Vagina (tissue), 2 donors: ENCODE measurements around the gene NRG2. TPM values are rescaled to one million over a fixed set of nuclear protein-coding genes. Genes with fewer than 3 reads are reported as not detected.

Experiments used
- DNase-seq, 2 donors: peaks; one replicate each; pipeline ENCODE4 v3.0.0-alpha.2; 2017; ENCODE audit errors: extremely low spot score in 2 of 2
- H3K27ac ChIP-seq: fragments of 200-600 bp; sonication (generic); one replicate; pipeline ENCODE4 v1.5.1; 2019
- H3K27me3 ChIP-seq: fragments of 200-600 bp; sonication (generic); one replicate; pipeline ENCODE4 v1.5.1; 2019
- H3K36me3 ChIP-seq, 2 donors: fragments of 200-600 bp; sonication (generic); one replicate each; pipeline ENCODE4 v1.5.1; 2017 to 2019
- H3K4me1 ChIP-seq: fragments of 200-600 bp; sonication (generic); one replicate; pipeline ENCODE4 v1.5.1; 2019
- H3K4me3 ChIP-seq, 2 donors: fragments of 200-600 bp; sonication (generic); 1 replicate in 1 of 2; 2 replicates in 1 of 2; pipeline ENCODE4 v1.5.1; 2016 to 2019
- H3K9me3 ChIP-seq: fragments of 200-600 bp; sonication (generic); one replicate; pipeline ENCODE4 v1.5.1; 2019
- POLR2A ChIP-seq, 2 donors: fragments of 450-650 bp; IDR thresholded peaks; one replicate each; pipeline ENCODE4 v1.6.1; 2017; ENCODE audit warnings: antibody characterized with exemption in 2 of 2, mild to moderate bottlenecking in 2 of 2, moderate library complexity in 2 of 2
- POLR2AphosphoS5 ChIP-seq, 2 donors: sonication (generic); formaldehyde crosslinking; IDR thresholded peaks; one replicate each; pipeline ENCODE4 v1.9.0; 2017; ENCODE audit warnings: antibody characterized with exemption in 2 of 2, mild to moderate bottlenecking in 2 of 2, low read depth in 1 of 2; ENCODE audit not compliant: insufficient read depth in 1 of 2
- intact Hi-C: fragments of 100-400 bp; cut with DNase I; formaldehyde crosslinking; loops from one replicate; pipeline ENCODE4 v1.15.1; 2023
- total RNA-seq: library from RNA; depleted of rRNA; stranded (reverse); fragments of >200 nt; gene quantifications from one replicate; pipeline ENCODE4 v1.2.3, GENCODE V29; 2016
- TF ChIP-seq, protein P1 (sequence below), 3 experiments: fragments of 450-650 bp in 2 of 3; fragments of 200-600 bp in 1 of 3; sonication (generic) in 1 of 3; IDR thresholded peaks; one replicate each; pipeline ENCODE4 v1.5.1; 2017 to 2019; ENCODE audit warnings: antibody characterized with exemption in 3 of 3, mild to moderate bottlenecking in 2 of 3, moderate library complexity in 2 of 3

Gene NRG2
- total RNA-seq, 1 donor from 2014 or later = 5.2 TPM

- no peak for DNase-seq
- TF ChIP-seq POLR2AphosphoS5 (IDR thresholded peaks at IDR 0.05; ENCODE audit: insufficient read depth in 1 of 2, low read depth in 1 of 2) (no peak), POLR2A (IDR thresholded peaks at IDR 0.05) (no peak)
- TF ChIP-seq, protein P1, sequence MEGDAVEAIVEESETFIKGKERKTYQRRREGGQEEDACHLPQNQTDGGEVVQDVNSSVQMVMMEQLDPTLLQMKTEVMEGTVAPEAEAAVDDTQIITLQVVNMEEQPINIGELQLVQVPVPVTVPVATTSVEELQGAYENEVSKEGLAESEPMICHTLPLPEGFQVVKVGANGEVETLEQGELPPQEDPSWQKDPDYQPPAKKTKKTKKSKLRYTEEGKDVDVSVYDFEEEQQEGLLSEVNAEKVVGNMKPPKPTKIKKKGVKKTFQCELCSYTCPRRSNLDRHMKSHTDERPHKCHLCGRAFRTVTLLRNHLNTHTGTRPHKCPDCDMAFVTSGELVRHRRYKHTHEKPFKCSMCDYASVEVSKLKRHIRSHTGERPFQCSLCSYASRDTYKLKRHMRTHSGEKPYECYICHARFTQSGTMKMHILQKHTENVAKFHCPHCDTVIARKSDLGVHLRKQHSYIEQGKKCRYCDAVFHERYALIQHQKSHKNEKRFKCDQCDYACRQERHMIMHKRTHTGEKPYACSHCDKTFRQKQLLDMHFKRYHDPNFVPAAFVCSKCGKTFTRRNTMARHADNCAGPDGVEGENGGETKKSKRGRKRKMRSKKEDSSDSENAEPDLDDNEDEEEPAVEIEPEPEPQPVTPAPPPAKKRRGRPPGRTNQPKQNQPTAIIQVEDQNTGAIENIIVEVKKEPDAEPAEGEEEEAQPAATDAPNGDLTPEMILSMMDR (IDR thresholded peaks at IDR 0.05) = no peak
- no peaks in the 10 kb centered on the region for H3K9me3 ChIP-seq
- no peaks in the 10 kb centered on the region for H3K27me3 ChIP-seq
- no peak overlapping the region for H3K27ac ChIP-seq
- no peaks in the 10 kb centered on the region for H3K36me3 ChIP-seq
- no peak overlapping the region for H3K4me3 ChIP-seq
- intact Hi-C loops = no loop called here
- no peaks in the 10 kb centered on the region for H3K4me1 ChIP-seq
Measured at GRCh38 chr5:140018517-140018916, 24.6 kb downstream of the NRG2 start.

DNA sequence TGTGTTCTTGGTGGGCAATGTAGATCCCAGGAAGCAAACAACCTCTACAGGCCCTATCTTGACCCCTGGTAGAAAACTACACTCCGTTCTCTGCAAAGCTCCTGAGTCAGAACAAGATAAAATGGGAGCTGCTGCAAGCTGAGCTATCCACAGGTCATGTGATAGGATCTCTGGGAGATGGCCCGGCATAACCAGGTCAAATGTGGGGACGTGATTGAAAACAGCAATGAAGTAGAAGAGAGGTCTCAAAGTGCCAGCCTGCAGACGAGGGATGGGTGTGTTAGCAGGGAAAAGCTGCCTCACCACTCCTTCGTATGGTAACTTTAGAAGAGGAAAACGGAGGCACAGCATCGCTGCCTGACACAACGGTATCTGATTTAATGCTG lies 25.0 kb downstream of the NRG2 start:
- intact Hi-C loops = no loop called here
- no peaks in the 10 kb centered on the region for H3K9me3 ChIP-seq
- no peak for TF ChIP-seq POLR2A (IDR thresholded peaks at IDR 0.05)
- TF ChIP-seq POLR2AphosphoS5 (IDR thresholded peaks at IDR 0.05; ENCODE audit: insufficient read depth in 1 of 2, low read depth in 1 of 2) = no peak
- TF ChIP-seq, protein P1 (IDR thresholded peaks at IDR 0.05) = no peak
- no peak overlapping the region for H3K4me3 ChIP-seq
- H3K4me1 ChIP-seq = no peaks in the 10 kb centered on the region
- no peaks in the 10 kb centered on the region for H3K27me3 ChIP-seq
- no peak for DNase-seq
- no peak overlapping the region for H3K27ac ChIP-seq
- no peaks in the 10 kb centered on the region for H3K36me3 ChIP-seq

- Histone ChIP-seq H3K27ac (no peak overlapping the region), H3K27me3 (no peaks in the 10 kb centered on the region), H3K4me3 (no peak overlapping the region), H3K4me1 (no peaks in the 10 kb centered on the region), H3K9me3 (no peaks in the 10 kb centered on the region), H3K36me3 (no peaks in the 10 kb centered on the region)
- no peak for DNase-seq
- TF ChIP-seq POLR2AphosphoS5 (IDR thresholded peaks at IDR 0.05; ENCODE audit: insufficient read depth in 1 of 2, low read depth in 1 of 2) (no peak), POLR2A (IDR thresholded peaks at IDR 0.05) (no peak)
- TF ChIP-seq, protein P1 (IDR thresholded peaks at IDR 0.05) = no peak
- intact Hi-C loops = no loop called here
Measured at GRCh38 chr5:140017397-140018095, 25.6 kb downstream of the NRG2 start.

DNA sequence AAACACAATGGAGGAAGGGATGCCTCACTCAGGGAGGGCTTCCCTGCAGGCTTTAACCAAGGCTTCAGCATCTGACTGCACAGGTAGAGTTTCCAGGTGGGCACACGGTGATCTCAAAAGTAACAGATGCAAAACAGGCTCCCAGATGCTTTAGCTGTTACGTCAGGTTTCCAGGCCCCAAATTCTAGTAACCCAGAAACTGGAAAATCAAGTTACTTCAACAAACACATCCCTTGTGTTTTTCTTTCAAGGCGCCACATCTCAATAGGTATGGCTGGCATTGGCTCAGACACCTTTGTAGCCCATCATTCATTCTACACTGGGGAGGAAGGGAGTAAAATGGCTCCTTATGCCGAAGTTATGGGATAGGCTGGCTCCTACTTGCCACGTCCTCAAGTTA lies 27.4 kb downstream of the NRG2 start:
- DNase-seq = no peak
- intact Hi-C loops = no loop called here
- H3K4me1 ChIP-seq = no peaks in the 10 kb centered on the region
- no peaks in the 10 kb centered on the region for H3K36me3 ChIP-seq
- no peaks in the 10 kb centered on the region for H3K9me3 ChIP-seq
- H3K4me3 ChIP-seq = no peak overlapping the region
- TF ChIP-seq POLR2AphosphoS5 (IDR thresholded peaks at IDR 0.05; ENCODE audit: insufficient read depth in 1 of 2, low read depth in 1 of 2) (no peak), POLR2A (IDR thresholded peaks at IDR 0.05) (no peak)
- TF ChIP-seq, protein P1 (IDR thresholded peaks at IDR 0.05) = no peak
- H3K27me3 ChIP-seq = no peaks in the 10 kb centered on the region
- H3K27ac ChIP-seq = no peak overlapping the region

DNA sequence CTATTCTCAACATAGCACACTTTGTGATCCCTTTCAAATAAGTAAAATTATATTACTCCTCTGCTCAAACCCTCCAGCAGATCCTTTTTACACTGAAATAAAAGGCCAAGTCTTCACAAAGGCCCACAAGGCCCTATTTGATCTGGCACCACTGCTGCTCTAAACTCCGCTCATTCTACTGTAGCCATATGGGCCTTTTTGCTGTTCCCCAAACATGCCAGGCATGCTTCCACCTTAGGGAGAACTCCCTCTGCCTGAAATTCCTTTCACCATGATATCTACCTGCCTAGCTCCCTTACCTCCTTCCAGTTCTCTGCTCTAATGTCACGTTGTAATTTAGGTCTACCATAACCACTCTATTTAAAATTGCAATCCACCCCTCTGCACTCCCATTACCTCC lies 28.3 kb downstream of the NRG2 start:
- no peak overlapping the region for H3K27ac ChIP-seq
- no peaks in the 10 kb centered on the region for H3K36me3 ChIP-seq
- no peaks in the 10 kb centered on the region for H3K27me3 ChIP-seq
- intact Hi-C loops = no loop called here
- H3K4me3 ChIP-seq = no peak overlapping the region
- no peak for DNase-seq
- no peaks in the 10 kb centered on the region for H3K9me3 ChIP-seq
- TF ChIP-seq POLR2AphosphoS5 (IDR thresholded peaks at IDR 0.05; ENCODE audit: insufficient read depth in 1 of 2, low read depth in 1 of 2) = no peak
- no peak for TF ChIP-seq POLR2A (IDR thresholded peaks at IDR 0.05)
- TF ChIP-seq, protein P1 (IDR thresholded peaks at IDR 0.05) = no peak
- no peaks in the 10 kb centered on the region for H3K4me1 ChIP-seq
